H9 (cell line): Measurements from ENCODE around the gene LRRC27. TPM values are rescaled to one million over a fixed set of nuclear protein-coding genes. Genes with fewer than 3 reads are reported as not detected.
A peak's percentile ranks its signal among the peaks of the same experiment; 100 is the strongest.

ENCODE experiments used
- DNase-seq: peaks from one replicate; pipeline ENCODE4 v3.0.0-alpha.2; 2017
- H2AFZ ChIP-seq: one replicate; pipeline ENCODE4 v1.6.1; 2013; ENCODE audit warnings: mild to moderate bottlenecking, low read length, control low read depth, moderate library complexity
- H2AK5ac ChIP-seq: 2 replicates; pipeline ENCODE4 v1.6.1; 2013; ENCODE audit warnings: low read length, control low read depth, mixed read lengths; ENCODE audit not compliant: insufficient read length
- H2BK120ac ChIP-seq: one replicate; pipeline ENCODE4 v1.6.1; 2013; ENCODE audit warnings: low read depth, mild to moderate bottlenecking, low read length, control low read depth, inconsistent platforms; ENCODE audit not compliant: poor library complexity, severe bottlenecking
- H2BK12ac ChIP-seq: 2 replicates; pipeline ENCODE4 v1.6.1; 2013; ENCODE audit warnings: low read length, control low read depth, mixed read lengths, low read depth; ENCODE audit not compliant: insufficient read length
- H2BK15ac ChIP-seq: 2 replicates; pipeline ENCODE4 v1.6.1; 2013; ENCODE audit warnings: low read depth, low read length, control low read depth
- H2BK20ac ChIP-seq: one replicate; pipeline ENCODE4 v1.6.1; 2013; ENCODE audit warnings: low read depth, mild to moderate bottlenecking, low read length, control low read depth, inconsistent platforms; ENCODE audit not compliant: poor library complexity, severe bottlenecking
- H2BK5ac ChIP-seq: 2 replicates; pipeline ENCODE4 v1.6.1; 2013; ENCODE audit warnings: low read length, control low read depth, mixed read lengths; ENCODE audit not compliant: insufficient read length
- H3K14ac ChIP-seq: 2 replicates; pipeline ENCODE4 v1.6.1; 2013; ENCODE audit warnings: low read length, control low read depth; ENCODE audit not compliant: insufficient read depth
- H3K18ac ChIP-seq: 2 replicates; pipeline ENCODE4 v1.6.1; 2013; ENCODE audit warnings: low read depth, mild to moderate bottlenecking, mixed read lengths, low read length, control low read depth; ENCODE audit not compliant: insufficient read length
- H3K23ac ChIP-seq: 2 replicates; pipeline ENCODE4 v1.6.1; 2013; ENCODE audit warnings: low read length, control low read depth, mixed read lengths, low read depth; ENCODE audit not compliant: insufficient read length
- H3K23me2 ChIP-seq: 2 replicates; pipeline ENCODE4 v1.6.1; 2013; ENCODE audit warnings: low read depth, mild to moderate bottlenecking, mixed read lengths, low read length, control low read depth; ENCODE audit not compliant: insufficient read length, poor library complexity, severe bottlenecking
- H3K27ac ChIP-seq: 2 replicates; pipeline ENCODE4 v1.5.1; 2013; ENCODE audit warnings: low read length, control low read depth, mixed read lengths, low read depth; ENCODE audit not compliant: insufficient read length
- H3K27me3 ChIP-seq: 2 replicates; pipeline ENCODE4 v1.6.1; 2013; ENCODE audit warnings: low read length, control low read depth, inconsistent platforms; ENCODE audit not compliant: insufficient read depth
- H3K4ac ChIP-seq: 2 replicates; pipeline ENCODE4 v1.6.1; 2013; ENCODE audit warnings: low read depth, mild to moderate bottlenecking, control low read depth, inconsistent platforms, low read length, moderate library complexity
- H3K4me1 ChIP-seq: 2 replicates; pipeline ENCODE4 v1.6.1; 2013; ENCODE audit warnings: low read length, control low read depth, inconsistent platforms; ENCODE audit not compliant: insufficient read depth
- H3K4me2 ChIP-seq: 2 replicates; pipeline ENCODE4 v1.6.1; 2013; ENCODE audit warnings: low read length, control low read depth, mixed read lengths; ENCODE audit not compliant: insufficient read length, insufficient read depth
- H3K56ac ChIP-seq: 2 replicates; pipeline ENCODE4 v1.6.1; 2013; ENCODE audit warnings: low read depth, mild to moderate bottlenecking, mixed read lengths, low read length, control low read depth; ENCODE audit not compliant: insufficient read length
- H3K79me1 ChIP-seq: 2 replicates; pipeline ENCODE4 v1.6.1; 2013; ENCODE audit warnings: low read depth, mild to moderate bottlenecking, moderate library complexity, low read length, control low read depth, inconsistent platforms; ENCODE audit not compliant: insufficient read depth, poor library complexity, severe bottlenecking
- H3K79me2 ChIP-seq: 2 replicates; pipeline ENCODE4 v1.6.1; 2013; ENCODE audit warnings: low read length, control low read depth, inconsistent platforms; ENCODE audit not compliant: insufficient read depth
- H3K9ac ChIP-seq: 2 replicates; pipeline ENCODE4 v1.6.1; 2013; ENCODE audit warnings: low read length, control low read depth, mixed read lengths; ENCODE audit not compliant: insufficient read length; ENCODE audit errors: extremely low read depth
- H3K9me3 ChIP-seq: one replicate; pipeline ENCODE4 v1.6.1; 2013; ENCODE audit warnings: low read depth, low read length, inconsistent platforms; ENCODE audit not compliant: control insufficient read depth
- H3T11ph ChIP-seq: one replicate; pipeline ENCODE4 v1.6.1; 2013; ENCODE audit warnings: mild to moderate bottlenecking, low read length, control low read depth, inconsistent platforms
- H4K20me1 ChIP-seq: one replicate; pipeline ENCODE4 v1.6.1; 2013; ENCODE audit not compliant: control insufficient read depth, insufficient read length, insufficient read depth
- H4K5ac ChIP-seq: 2 replicates; pipeline ENCODE4 v1.6.1; 2013; ENCODE audit warnings: low read depth, mild to moderate bottlenecking, mixed read lengths, low read length, control low read depth; ENCODE audit not compliant: insufficient read length
- H4K8ac ChIP-seq: replicated peaks from 2 replicates; pipeline ENCODE4 v1.6.1; 2013; ENCODE audit warnings: low read length, control low read depth, mixed read lengths, low read depth; ENCODE audit not compliant: insufficient read length
- H4K91ac ChIP-seq: 2 replicates; pipeline ENCODE4 v1.6.1; 2013; ENCODE audit warnings: low read depth, mild to moderate bottlenecking, moderate library complexity, mixed read lengths, low read length, control low read depth; ENCODE audit not compliant: insufficient read length
- H3K27ac Mint-ChIP-seq, 3 experiments: 2 replicates in 2 of 3; 3 replicates in 1 of 3; pipeline ENCODE4 v1.8.0; 2020 to 2021; ENCODE audit warnings: mixed read lengths in 3 of 3, mild to moderate bottlenecking in 1 of 3, moderate library complexity in 1 of 3
- H3K27me3 Mint-ChIP-seq: 2 replicates; pipeline ENCODE4 v1.8.0; 2021; ENCODE audit warnings: low read depth, mild to moderate bottlenecking, moderate library complexity, mixed read lengths
- H3K36me3 Mint-ChIP-seq, 3 experiments: 2 replicates in 2 of 3; 3 replicates in 1 of 3; pipeline ENCODE4 v1.8.0; 2020 to 2021; ENCODE audit warnings: low read depth in 3 of 3, mixed read lengths in 3 of 3; ENCODE audit not compliant: insufficient read depth in 1 of 3
- H3K4me1 Mint-ChIP-seq, 2 experiments: 2 replicates each; pipeline ENCODE4 v1.8.0; 2020; ENCODE audit warnings: mixed read lengths in 2 of 2
- H3K4me3 Mint-ChIP-seq, 2 experiments: 2 replicates in 1 of 2; 3 replicates in 1 of 2; pipeline ENCODE4 v1.8.0; 2020 to 2021; ENCODE audit warnings: mild to moderate bottlenecking in 2 of 2, mixed read lengths in 2 of 2, moderate library complexity in 1 of 2
- H3K9me3 Mint-ChIP-seq, 2 experiments: 2 replicates in 1 of 2; 3 replicates in 1 of 2; pipeline ENCODE4 v1.8.0; 2020; ENCODE audit warnings: mild to moderate bottlenecking in 2 of 2, mixed read lengths in 2 of 2, moderate library complexity in 1 of 2
- CTCF ChIP-seq: fragments of 200-600 bp; sonication (generic); conservative IDR thresholded peaks from 3 replicates; pipeline ENCODE4 v1.8.0; 2021; ENCODE audit warnings: antibody characterized with exemption, mild to moderate bottlenecking
- WGBS: extraction: QIAGEN DNeasy Blood & Tissue Kit; methylation state at CpG from one replicate; pipeline ENCODE4 v1.1.7; 2013; ENCODE audit warnings: missing lambda C conversion rate, low lambda C conversion rate, mixed read lengths; ENCODE audit not compliant: insufficient read length; ENCODE audit errors: extremely low coverage; 5-methylcytosine and 5-hydroxymethylcytosine counted together
- total RNA-seq: library from RNA; stranded (reverse); gene quantifications from 2 replicates; pipeline ENCODE4 v1.2.1, GENCODE V29; 2021

LRRC27 gene
- total RNA-seq, 1 experiment from 2014 or later = 2.7 TPM

GRCh38 chr10:132425029-132425756 is 93.2 kb downstream of the LRRC27 start:
- WGBS = no CpG with 5 or more reads among the region's 61 CpGs
- no peaks in the 10 kb centered on the region; the same call in 1 of the 2 replicates for H3K27me3 Mint-ChIP-seq
- H3K79me1 ChIP-seq = no peaks in the 10 kb centered on the region
- H3K4me1 Mint-ChIP-seq = peaks cover 10 to 25% of the 10 kb centered on the region in 2 experiments
- H4K8ac ChIP-seq = peak overlapping the region; percentile 7
- no peak overlapping the region for H3K14ac ChIP-seq
- H3K27me3 ChIP-seq = no peaks in the 10 kb centered on the region
- no peak overlapping the region for H2BK20ac ChIP-seq
- no peak for TF ChIP-seq CTCF
- no peak overlapping the region for H3K23ac ChIP-seq
- H3K9me3 ChIP-seq = no peaks in the 10 kb centered on the region
- no peak overlapping the region for H3K27ac ChIP-seq
- no peak overlapping the region for H3K9ac ChIP-seq
- no peaks in the 10 kb centered on the region for H3K79me2 ChIP-seq
- H2BK12ac ChIP-seq = no peak overlapping the region
- no peak for DNase-seq
- H3K9me3 Mint-ChIP-seq = no peaks in the 10 kb centered on the region; a peak in 1 of 5 replicates
- H4K5ac ChIP-seq = peak overlapping the region; percentile 72
- H3K27ac Mint-ChIP-seq = no peak overlapping the region
- H2BK15ac ChIP-seq = no peak overlapping the region
- no peak overlapping the region for H2AFZ ChIP-seq
- H3K4me1 ChIP-seq = no peaks in the 10 kb centered on the region; the same call in 1 of the 2 replicates
- no peaks in the 10 kb centered on the region for H4K20me1 ChIP-seq
- peak overlapping the region; percentile 14 for H3K18ac ChIP-seq
- H2AK5ac ChIP-seq = no peak overlapping the region
- H3K4me3 Mint-ChIP-seq = no peak overlapping the region; a peak in 1 of 5 replicates
- no peak overlapping the region for H2BK5ac ChIP-seq
- H4K91ac ChIP-seq = no peak overlapping the region
- no peaks in the 10 kb centered on the region for H3K23me2 ChIP-seq
- H3K36me3 Mint-ChIP-seq = no peaks in the 10 kb centered on the region
- H3K4me2 ChIP-seq = no peak overlapping the region
- no peak overlapping the region for H3T11ph ChIP-seq
- H3K4ac ChIP-seq = no peak overlapping the region
- H2BK120ac ChIP-seq = no peak overlapping the region
- H3K56ac ChIP-seq = no peak overlapping the region
